Gastrocnemius medialis (tissue), 4 donors: Measurements from ENCODE around the gene LCN6. TPM values are rescaled to one million over a fixed set of nuclear protein-coding genes. Genes with fewer than 3 reads are reported as not detected.
"Not testable (repeated sequence)": the region's sequence is repeated elsewhere in the genome, so short reads cannot be mapped to it uniquely, and the experiment has no call there.

Experiments used
- ATAC-seq, 2 donors: fragments of 150-250 bp; one replicate each; pipeline ENCODE4 v1.9.1; 2016
- DNase-seq, 2 donors: peaks; one replicate each; pipeline ENCODE4 v3.0.0-alpha.2; 2019
- H3K27ac ChIP-seq, 4 donors: fragments of 200-600 bp; sonication (generic); 1 replicate in 1 of 4; 2 replicates in 3 of 4; pipeline ENCODE4 v1.5.1; 2016 to 2018; ENCODE audit warnings: mild to moderate bottlenecking in 2 of 4, moderate library complexity in 1 of 4
- H3K27me3 ChIP-seq, 3 donors: fragments of 200-600 bp; sonication (generic) in 2 of 3; 1 replicate in 1 of 3; 2 replicates in 2 of 3; pipeline versions ENCODE4 v1.5.1 to v1.6.0; 2016 to 2019; ENCODE audit warnings: mild to moderate bottlenecking in 1 of 3, moderate library complexity in 1 of 3
- H3K36me3 ChIP-seq, 2 donors: fragments of 200-600 bp; sonication (generic) in 1 of 2; one replicate each; pipeline ENCODE4 v1.5.1; 2017 to 2018
- H3K4me1 ChIP-seq, 2 donors: fragments of 200-600 bp; sonication (generic) in 1 of 2; one replicate each; pipeline ENCODE4 v1.5.1; 2016 to 2017; ENCODE audit warnings: mild to moderate bottlenecking in 2 of 2
- H3K4me3 ChIP-seq, 4 donors: fragments of 200-600 bp; sonication (generic) in 3 of 4; 1 replicate in 1 of 4; 2 replicates in 3 of 4; pipeline ENCODE4 v1.5.1; 2016 to 2019; ENCODE audit warnings: mild to moderate bottlenecking in 2 of 4
- H3K9me3 ChIP-seq, 3 donors: fragments of 200-600 bp; sonication (generic) in 2 of 3; 1 replicate in 1 of 3; 2 replicates in 2 of 3; pipeline ENCODE4 v1.5.1; 2016 to 2019
- CTCF ChIP-seq, 5 experiments: fragments of 450-650 bp in 3 of 5; fragments of 200-600 bp in 2 of 5; sonication (generic) in 2 of 5; IDR thresholded peaks in 4 of 5; conservative IDR thresholded peaks in 1 of 5; 1 replicate in 4 of 5; 2 replicates in 1 of 5; pipeline ENCODE4 v1.5.1; 2016 to 2019; ENCODE audit warnings: antibody characterized with exemption in 5 of 5, mild to moderate bottlenecking in 3 of 5, moderate library complexity in 3 of 5
- POLR2A ChIP-seq, 2 donors: fragments of 450-650 bp; IDR thresholded peaks; one replicate each; pipeline ENCODE4 v1.6.1; 2017; ENCODE audit warnings: antibody characterized with exemption in 2 of 2, mild to moderate bottlenecking in 2 of 2, moderate library complexity in 2 of 2
- in situ Hi-C, 4 donors: fragments of 200-750 bp; cut with MboI; loops; one replicate each; pipeline versions ENCODE4 v1.15.0 to v1.8.0; 2017; ENCODE audit warnings: low sequenced_read_pairs in 4 of 4
- intact Hi-C: fragments of 100-400 bp; cut with DNase I; formaldehyde crosslinking; loops from one replicate; pipeline ENCODE4 v1.15.1; 2023; ENCODE audit warnings: low total_unique reads
- total RNA-seq, 4 donors: library from RNA; depleted of rRNA; stranded (reverse); fragments of >200 nt; gene quantifications; one replicate each; pipeline versions ENCODE4 v1.1.0 to v1.2.3, GENCODE V29; 2016

Gene LCN6
- total RNA-seq, 4 donors from 2014 or later, result 2.1 to 11.7 (median 3.7) TPM

DNA sequence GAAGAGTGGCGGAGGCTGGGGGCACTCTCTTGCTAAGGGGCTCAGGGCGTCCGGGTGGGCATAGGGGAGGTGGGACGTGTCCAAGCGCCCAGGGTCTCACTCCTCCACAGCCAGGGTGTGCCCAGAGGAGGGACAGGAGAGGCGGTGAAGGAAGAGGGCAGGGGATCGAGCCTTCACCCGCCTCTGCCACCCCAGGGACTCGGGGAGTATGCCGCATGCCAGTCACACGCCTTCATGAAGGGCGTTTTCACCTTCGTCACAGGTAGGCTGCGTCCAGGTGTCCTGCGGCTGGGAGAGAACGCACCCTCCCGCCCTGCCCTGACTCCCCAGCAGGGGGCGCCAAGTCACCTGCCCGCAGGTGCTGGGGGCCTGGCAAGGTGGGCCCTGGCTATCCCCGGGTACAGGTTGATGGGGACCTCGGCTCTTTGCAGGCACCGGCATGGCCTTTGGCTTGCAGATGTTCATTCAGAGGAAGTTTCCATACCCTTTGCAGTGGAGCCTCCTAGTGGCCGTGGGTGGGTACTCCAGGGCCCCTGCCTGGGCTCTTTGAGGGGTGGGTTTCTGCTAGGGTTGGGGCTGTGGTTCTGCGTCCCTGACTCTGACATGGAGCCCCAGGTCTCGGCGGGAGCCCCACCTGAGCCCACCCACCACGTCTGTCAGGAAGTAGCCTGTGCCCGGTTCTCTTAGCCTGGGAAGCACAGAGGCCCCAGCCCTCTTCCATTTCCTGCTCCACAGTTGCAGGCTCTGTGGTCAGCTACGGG, 43.4 kb upstream of the LCN6 start:
- in situ Hi-C loops, result loop anchor here in 1 of 4 donors (25.0 kb wide), 1 partner anchor 146 kb away; the partner anchor contains the start of genes C8G and FBXW5

DNA sequence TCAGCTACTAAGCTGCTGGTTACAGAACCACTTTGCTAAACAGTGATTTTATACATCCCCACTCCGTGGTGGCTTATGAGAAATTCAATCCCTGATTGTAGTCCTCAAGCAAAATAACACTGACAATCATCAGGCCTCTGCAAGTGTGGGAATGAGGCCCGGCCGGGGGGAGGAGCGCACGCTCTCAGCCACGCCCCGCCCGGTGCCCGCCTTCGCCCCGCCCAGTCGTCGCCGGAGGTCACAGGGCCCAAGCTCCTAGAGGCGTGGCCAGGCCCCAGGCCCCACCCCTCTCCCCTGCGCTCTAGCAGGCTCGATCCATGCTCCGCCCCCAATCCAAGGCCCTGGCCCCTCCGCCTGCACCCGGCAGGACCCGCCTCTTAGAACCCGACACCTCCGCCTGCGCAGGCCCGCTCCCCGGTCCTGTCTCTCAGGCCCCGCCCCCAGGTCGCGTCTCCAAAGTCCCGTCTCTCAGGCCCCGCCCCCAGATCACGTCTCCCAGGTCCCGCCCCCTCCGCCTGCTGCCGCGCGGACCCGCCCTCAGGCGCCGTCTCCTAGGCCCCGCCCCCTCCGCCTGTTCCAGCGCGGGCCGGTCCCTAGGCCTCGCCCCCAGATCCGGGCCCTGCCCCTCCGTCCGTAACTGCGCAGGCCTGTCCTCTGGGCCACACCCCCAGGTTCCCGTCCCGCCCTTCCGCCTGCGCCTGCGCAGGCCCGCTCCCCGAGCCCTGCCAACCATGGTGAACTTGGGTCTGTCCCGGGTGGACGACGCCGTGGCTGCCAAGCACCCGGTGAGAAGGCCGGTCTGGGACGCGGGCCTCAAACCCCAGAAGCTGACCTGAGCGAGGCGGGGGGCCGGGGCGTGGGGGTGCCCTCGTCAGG, 42.6 kb upstream of the LCN6 start, which contains the start of gene TMEM141:
TSS of gene TMEM141 (plus strand) at position 705 of the 876 bp plus-strand sequence. CDS start at position 732, 27 bp downstream.
- intact Hi-C loops (loop anchor here (1.0 to 5.0 kb wide), 3 partner anchors 56 to 153 kb away; partner anchors contain the start of genes EDF1, FBXW5 and PHPT1), in situ Hi-C loops (loop anchor here in 1 of 4 donors (25.0 kb wide), 1 partner anchor 146 kb away; the partner anchor contains the start of genes C8G and FBXW5)
- peak within 1 kb of the TSS; percentile 66 to 92 (median 81) for H3K4me3 ChIP-seq
- H3K9me3 ChIP-seq, result no peaks in the 10 kb centered on the region
- H3K27me3 ChIP-seq, result no peaks in the 10 kb centered on the region
- peak within 1 kb of the TSS; percentile 94 to 99 (median 95) for H3K27ac ChIP-seq
- peak; percentile 60 to 82 for TF ChIP-seq POLR2A (IDR thresholded peaks at IDR 0.05)
- TF ChIP-seq CTCF (IDR thresholded peaks at IDR 0.05 in 4 of 5, conservative IDR thresholded peaks at IDR 0.05 in 1 of 5), result no peak
- ATAC-seq (peak; percentile 87 to 91), DNase-seq (peak; percentile 100)
- no peaks in the 10 kb centered on the region for H3K36me3 ChIP-seq
- peaks cover 12 to 18% of the 10 kb centered on the region in 2 donors for H3K4me1 ChIP-seq

More for the DNA sequence above, 43.4 kb upstream of the LCN6 start:
- Histone ChIP-seq H3K9me3 (no peaks in the 10 kb centered on the region), H3K4me1 (peaks cover 12 to 18% of the 10 kb centered on the region in 2 donors), H3K36me3 (no peaks in the 10 kb centered on the region), H3K27me3 (peaks cover 0 to 2% (median 0%) of the 10 kb centered on the region in 3 donors), H3K4me3 (peak overlapping the region; percentile 66 to 92 (median 81)), H3K27ac (peak overlapping the region; percentile 94 to 99 (median 95))
- intact Hi-C loops, result loop anchor here (5.0 kb wide), 2 partner anchors 56 to 76 kb away; partner anchors contain the start of genes EDF1 and PHPT1
- DNase-seq (peak in 1 of 2 donors; percentile 57), ATAC-seq (peak; percentile 16 to 18)
- TF ChIP-seq POLR2A (IDR thresholded peaks at IDR 0.05) (peak in 1 of 2 donors; percentile 14), CTCF (IDR thresholded peaks at IDR 0.05 in 4 of 5, conservative IDR thresholded peaks at IDR 0.05 in 1 of 5) (peak; percentile 88 to 95 (median 91))

DNA sequence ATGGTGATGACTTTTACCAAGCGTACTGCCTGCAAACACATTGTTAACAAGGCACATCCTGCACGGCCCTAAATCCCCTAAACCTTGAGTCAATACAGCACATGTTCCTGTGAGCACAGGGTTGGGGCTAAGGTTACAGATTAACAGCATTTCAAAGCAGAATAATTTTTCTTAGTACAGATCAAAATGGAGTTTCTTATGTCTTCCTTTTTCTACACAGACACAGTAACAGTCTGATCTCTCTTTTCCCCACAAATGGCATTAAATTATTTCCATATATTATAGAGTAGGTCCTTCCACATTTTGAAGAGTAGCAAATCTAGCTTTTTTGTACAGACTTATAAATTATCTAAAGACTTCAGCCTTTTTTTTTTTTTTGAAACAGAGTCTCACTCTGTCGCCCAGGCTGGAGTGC, 41.2 kb upstream of the LCN6 start:
- TF ChIP-seq CTCF (IDR thresholded peaks at IDR 0.05 in 4 of 5, conservative IDR thresholded peaks at IDR 0.05 in 1 of 5), result no peak
- TF ChIP-seq POLR2A (IDR thresholded peaks at IDR 0.05), result no peak
- Histone ChIP-seq H3K9me3 (no peaks in the 10 kb centered on the region), H3K27ac (peak overlapping the region in 1 of 4 donors; percentile 95), H3K36me3 (no peaks in the 10 kb centered on the region), H3K27me3 (no peaks in the 10 kb centered on the region), H3K4me1 (peaks cover 12 to 18% of the 10 kb centered on the region in 2 donors), H3K4me3 (no peak overlapping the region)
- intact Hi-C loops (loop anchor here (10.0 kb wide), 1 partner anchor 445 kb away; the partner anchor contains the start of gene SLC34A3), in situ Hi-C loops (loop anchor here (5.0 to 25.0 kb wide), 4 partner anchors 148 to 248 kb away; partner anchors contain the start of genes FUT7 (in 2 of the 4), C8G (in 1 of the 4) and FBXW5 (in 1 of the 4))
- DNase-seq, result no peak
- no peak for ATAC-seq

DNA sequence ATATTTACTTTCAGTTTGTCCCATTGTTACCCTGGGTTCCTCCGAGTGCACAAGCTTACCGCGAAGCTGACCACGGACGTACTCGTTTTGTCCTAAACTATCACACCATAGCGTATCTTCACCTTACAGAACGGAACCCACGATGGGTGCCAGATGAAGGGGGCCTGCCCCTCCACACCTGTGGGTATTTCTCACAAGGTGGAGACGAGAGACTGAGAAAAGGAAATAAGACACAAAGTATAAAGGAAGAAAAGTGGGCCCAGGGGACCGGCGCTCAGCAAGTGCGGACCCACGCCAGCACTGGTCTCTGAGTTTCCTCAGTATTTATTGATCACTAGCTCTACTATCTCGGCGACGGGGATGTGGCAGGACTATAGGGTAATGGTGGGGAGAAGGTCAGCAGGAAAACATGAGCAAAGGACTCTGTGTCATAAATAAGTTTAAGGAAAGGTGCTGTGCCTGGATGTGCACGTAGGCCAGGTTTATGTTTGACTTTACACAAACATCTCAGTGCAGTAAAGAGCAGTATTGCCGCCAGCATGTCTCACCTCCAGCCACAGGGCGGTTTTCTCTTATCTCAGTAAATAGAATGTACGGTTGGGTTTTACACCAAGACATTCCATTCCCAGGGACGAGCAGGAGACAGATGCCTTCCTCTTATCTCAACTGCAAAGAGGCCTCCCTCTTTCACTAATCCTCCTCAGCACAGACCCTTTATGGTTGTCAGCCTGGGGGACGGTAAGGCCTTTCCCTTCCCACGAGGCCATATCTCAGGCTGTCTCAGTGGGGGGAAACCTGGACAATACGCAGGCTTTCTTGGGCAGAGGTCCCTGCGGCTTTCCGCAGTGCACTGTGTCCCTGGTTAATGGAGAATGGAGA, 40.6 kb upstream of the LCN6 start:
- in situ Hi-C loops, result loop anchor here (5.0 to 25.0 kb wide), 4 partner anchors 148 to 248 kb away; partner anchors contain the start of genes FUT7 (in 2 of the 4), C8G (in 1 of the 4) and FBXW5 (in 1 of the 4)
- not testable (repeated sequence) for H3K4me3 ChIP-seq, H3K36me3 ChIP-seq, DNase-seq, H3K27me3 ChIP-seq, H3K9me3 ChIP-seq, ATAC-seq, H3K27ac ChIP-seq
- peaks cover 12 to 18% of the 10 kb centered on the region in 2 donors for H3K4me1 ChIP-seq
- intact Hi-C loops, result loop anchor here (10.0 kb wide), 1 partner anchor 446 kb away; the partner anchor contains the start of gene SLC34A3
